HG03159 (cell line): ENCODE results near the gene MIGA1.
"Not testable (repeated sequence)": the region's sequence is repeated elsewhere in the genome, so short reads cannot be mapped to it uniquely, and the experiment has no call there.

Experiments used
- ATAC-seq: cut with Tn5 transposase; IDR thresholded peaks from one replicate; pipeline ENCODE4 v1.9.1; 2021; ENCODE audit warnings: mild to moderate bottlenecking, moderate library complexity; ENCODE audit not compliant: unreplicated experiment

The MIGA1 gene

DNA sequence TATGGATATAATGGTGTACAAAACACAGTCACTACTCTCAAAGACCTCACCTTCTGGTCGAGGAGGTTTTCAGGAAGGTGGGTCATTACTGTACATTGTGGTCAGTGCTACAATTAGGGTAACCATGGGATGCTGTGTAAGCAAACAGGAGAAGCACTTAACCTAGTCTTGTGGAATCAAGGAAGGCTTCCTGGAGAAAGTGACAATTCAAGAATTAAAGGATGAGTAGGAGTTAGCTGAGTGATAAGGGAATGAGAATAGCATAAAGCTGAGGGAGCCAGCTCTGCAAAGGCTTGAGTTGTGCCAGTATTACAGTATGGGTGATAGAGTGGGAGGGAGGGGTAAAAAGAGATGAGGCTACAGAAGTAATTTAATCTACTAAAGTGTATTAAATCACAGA is 126.2 kb downstream of the MIGA1 start:
- no peak for ATAC-seq

DNA sequence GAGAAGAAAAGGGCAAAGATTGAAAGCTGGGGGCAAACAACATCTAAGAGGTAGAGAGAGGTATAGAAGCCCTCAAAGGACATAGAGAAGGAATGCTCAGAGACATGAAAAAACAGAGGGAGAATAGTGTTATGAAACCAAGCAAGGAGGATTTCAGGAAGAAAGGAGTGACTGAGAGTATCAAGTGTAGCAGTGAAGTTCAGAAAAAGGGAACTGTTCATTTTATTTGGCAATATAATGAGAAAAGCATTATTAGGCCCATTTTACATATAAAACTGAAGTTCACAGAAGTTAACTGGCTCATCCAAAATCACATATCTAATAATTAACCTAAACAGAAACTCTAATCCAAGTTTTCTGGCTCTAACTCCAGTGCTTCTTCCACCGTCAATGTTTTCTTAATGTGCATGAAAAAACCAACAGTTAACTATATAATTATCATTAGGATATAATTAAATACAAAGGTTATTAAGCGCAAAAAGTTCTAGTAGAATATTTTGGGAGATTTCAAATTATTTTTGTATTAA is 126.6 kb downstream of the MIGA1 start:
- no peak for ATAC-seq

DNA sequence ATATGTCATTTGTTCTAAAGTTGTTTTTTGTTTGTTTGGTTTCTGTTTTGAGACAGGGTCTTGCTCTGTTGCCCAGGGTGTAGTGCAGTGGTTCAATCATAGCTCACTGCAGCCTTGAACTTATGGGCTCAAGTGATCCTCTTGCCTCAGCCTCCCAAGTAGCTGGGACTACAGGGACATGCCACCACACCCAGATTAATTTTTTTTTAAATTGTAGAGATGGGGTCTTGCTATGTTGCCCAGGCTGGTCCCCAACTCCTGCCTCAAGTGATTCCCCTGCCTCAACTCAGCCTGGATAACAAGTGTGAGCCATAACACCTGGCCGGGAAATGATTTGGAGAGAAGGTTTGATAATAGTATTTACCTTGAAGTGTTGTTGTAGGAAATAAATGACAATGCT is 127.2 kb downstream of the MIGA1 start:
- no peak for ATAC-seq

DNA sequence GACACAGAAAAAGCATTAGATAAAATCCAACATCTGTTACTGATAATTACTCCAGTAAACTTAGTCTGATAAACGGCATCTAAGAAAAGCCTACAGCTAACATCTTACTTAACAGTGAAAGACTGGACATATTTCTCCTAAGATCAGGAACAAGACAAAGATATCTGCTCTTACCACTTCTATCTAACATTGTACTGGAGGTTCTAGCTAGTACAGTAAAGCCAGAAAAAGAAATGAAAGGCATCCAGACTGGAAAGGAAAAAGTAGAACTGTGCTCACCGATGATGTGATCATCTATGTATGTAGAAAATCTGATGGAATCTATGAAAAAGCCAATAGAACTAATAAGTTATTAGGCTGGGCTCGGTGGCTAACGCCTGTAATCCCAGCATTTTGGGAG is 130.7 kb downstream of the MIGA1 start:
- ATAC-seq: no peak

DNA sequence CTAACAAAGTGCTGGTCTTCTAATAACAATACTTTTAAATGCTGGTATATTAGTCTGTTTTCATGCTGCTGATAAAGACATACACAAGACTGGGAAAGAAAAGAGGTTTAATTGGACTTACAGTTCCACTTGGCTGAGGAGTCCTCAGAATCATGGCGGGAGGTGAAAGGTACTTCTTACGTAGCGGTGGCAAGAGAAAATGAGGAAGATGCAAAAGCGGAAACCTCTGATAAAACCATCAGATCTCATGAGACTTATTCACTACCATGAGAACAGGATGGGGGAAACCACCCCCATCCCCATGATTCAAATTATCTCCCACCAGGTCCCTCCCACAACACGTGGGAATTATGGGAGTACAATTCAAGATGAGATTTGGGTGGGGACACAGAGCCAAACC is 139.5 kb downstream of the MIGA1 start:
- not testable (repeated sequence) for ATAC-seq

DNA sequence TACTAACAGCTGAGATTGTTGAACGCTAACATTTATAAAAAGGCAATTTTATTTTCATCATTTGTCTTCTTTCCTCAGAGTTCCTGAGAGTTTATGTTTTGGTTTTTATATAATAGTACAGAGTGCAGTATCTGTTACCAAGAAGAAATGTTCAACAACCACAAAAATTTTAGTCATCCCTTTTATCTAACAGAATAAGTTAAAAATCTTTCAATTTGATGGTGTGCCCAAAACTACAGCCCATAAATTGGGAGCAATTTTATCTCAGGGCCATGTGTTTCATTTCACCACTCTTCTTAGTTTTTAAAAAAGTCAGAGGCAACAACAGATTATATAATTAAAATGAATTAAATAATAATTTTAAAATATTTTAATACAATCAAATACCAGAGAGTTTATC is 146.1 kb downstream of the MIGA1 start:
- no peak for ATAC-seq

DNA sequence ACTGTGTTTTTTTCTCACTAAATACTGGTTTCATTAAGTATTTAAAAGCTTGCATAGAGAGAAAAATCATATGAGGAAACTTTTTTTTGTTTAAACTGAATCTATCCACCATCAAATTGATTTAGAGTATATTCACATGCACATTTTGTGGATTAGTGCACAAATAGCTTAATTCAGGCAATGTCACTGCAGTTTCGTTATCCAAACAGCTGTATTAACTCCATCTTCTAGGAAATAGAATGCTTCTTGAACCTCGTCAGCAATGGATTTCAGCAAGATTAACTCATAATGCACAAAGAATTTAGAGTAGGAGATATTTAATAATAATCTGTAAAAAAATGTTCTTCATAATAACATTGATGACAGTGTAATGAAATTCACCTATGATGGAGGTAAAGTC is 146.5 kb downstream of the MIGA1 start:
- ATAC-seq: no peak

DNA sequence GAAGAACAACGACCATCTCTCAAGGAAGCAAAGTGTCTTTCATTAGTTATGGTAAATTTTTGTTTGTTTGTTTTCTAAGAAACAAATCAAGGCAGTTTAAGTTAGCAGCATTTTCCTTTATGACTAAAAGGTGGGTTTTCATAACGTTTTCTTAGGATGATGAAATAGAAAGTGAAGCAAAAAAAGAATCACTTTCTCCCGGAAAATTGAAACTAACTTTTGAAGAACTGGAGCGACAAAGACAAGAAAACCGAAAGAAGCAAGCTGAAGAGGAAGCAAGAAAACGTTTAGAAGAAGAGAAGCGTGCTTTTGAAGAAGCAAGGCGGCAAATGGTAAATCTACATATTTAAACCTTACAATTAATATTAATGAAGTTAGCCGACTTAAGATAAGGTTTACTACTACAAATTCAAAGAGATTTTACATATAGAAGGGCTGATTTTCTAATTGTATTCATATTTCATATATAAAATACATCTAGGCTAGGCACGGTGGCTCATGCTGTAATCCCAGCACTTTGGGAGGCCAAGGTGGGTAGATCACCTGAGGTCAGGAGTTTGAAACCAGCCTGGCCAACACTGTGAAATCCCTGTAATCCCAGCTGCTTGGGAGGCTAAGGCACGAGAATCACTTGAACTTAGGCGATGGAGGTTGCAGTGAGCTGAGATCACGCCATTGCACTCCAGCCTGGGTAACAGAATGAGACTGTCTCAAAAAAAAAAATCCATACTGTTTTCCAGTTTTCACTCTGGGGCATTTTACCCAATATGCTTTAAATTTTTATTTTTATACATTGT is 147.3 kb downstream of the MIGA1 start:
- peak; percentile 56 for ATAC-seq

DNA sequence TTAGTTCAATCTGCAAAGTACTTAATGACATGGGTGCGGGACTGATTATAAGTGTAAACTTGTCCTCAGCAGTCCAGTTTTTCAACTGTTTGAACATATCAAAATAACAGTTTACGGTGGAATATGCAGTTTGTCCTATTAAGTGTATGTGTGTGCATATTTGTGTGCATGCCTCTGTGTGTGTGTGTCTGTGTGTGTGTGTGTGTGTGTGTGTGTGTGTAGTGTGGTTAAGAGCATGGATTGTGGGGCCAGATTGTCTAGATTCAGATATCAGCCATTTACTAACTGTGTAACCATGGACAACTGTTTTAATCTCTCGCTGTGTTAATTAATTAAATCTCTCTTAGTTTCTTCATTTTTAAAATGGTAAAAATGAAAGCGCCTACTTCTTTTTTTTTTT is 148.0 kb downstream of the MIGA1 start:
- ATAC-seq: no peak
